H1 (cell line): Measurements from ENCODE around the gene ATG4D. TPM values are rescaled to one million over a fixed set of nuclear protein-coding genes. Genes with fewer than 3 reads are reported as not detected.

ENCODE experiments used
- CTCF ChIA-PET: fragments of 300-600 bp; sonication (Branson Sonifier 250); formaldehyde crosslinking; loops from one replicate; lab custom pipeline; 2021; ENCODE audit not compliant: partially characterized antibody; lab: Charles Lee
- POLR2A ChIA-PET: fragments of 300-600 bp; sonication (Branson Sonifier 250); formaldehyde crosslinking; loops from one replicate; lab custom pipeline; 2021; ENCODE audit warnings: inconsistent platforms; ENCODE audit not compliant: partially characterized antibody; lab: Charles Lee
- DNase-seq, 2 experiments: peaks; one replicate each; pipeline versions ENCODE4 v3.0.0 to v3.0.0-alpha.2; 2010 to 2022; ENCODE audit warnings: low spot score in 2 of 2, low read depth in 1 of 2, mixed read lengths in 1 of 2
- FAIRE-seq: peaks from 2 replicates; lab custom pipeline; 2011; peaks lifted over from hg19 to GRCh38; lab: Jason Lieb, UNC
- H2AFZ ChIP-seq: 2 replicates; pipeline ENCODE4 v1.8.1; 2012; ENCODE audit warnings: low read length, inconsistent platforms
- H2AK5ac ChIP-seq: 2 replicates; pipeline ENCODE4 v1.6.1; 2013; ENCODE audit warnings: low read depth, low read length
- H2BK120ac ChIP-seq: replicated peaks from 2 replicates; pipeline ENCODE3; 2013; ENCODE audit warnings: low read depth, low read length, inconsistent platforms
- H2BK12ac ChIP-seq: 2 replicates; pipeline ENCODE4 v1.6.1; 2013; ENCODE audit warnings: low read depth, low read length
- H2BK15ac ChIP-seq: 2 replicates; pipeline ENCODE4 v1.6.1; 2013; ENCODE audit warnings: low read length
- H2BK20ac ChIP-seq: 2 replicates; pipeline ENCODE4 v1.6.1; 2013; ENCODE audit warnings: low read length
- H2BK5ac ChIP-seq: 2 replicates; pipeline ENCODE4 v1.6.1; 2013; ENCODE audit warnings: low read depth, low read length
- H3K14ac ChIP-seq: 2 replicates; pipeline ENCODE4 v1.6.1; 2013; ENCODE audit warnings: inconsistent platforms; ENCODE audit not compliant: insufficient read length
- H3K18ac ChIP-seq: 2 replicates; pipeline ENCODE4 v1.6.1; 2013; ENCODE audit warnings: low read length; ENCODE audit errors: extremely low read depth
- H3K23ac ChIP-seq: 2 replicates; pipeline ENCODE4 v1.6.1; 2013; ENCODE audit warnings: inconsistent platforms; ENCODE audit not compliant: insufficient read length
- H3K23me2 ChIP-seq: 2 replicates; pipeline ENCODE4 v1.6.1; 2013; ENCODE audit warnings: low read depth, low read length
- H3K27ac ChIP-seq: 2 replicates; pipeline ENCODE4 v1.6.1; 2011; ENCODE audit warnings: low read depth, low read length, inconsistent platforms
- H3K27me3 ChIP-seq, 4 experiments: replicated peaks in 1 of 4; 1 replicate in 1 of 4; 2 replicates in 3 of 4; pipeline versions ENCODE4 v1.6.1 to v1.8.1; 2011 to 2013; ENCODE audit warnings: low read length in 3 of 4, mild to moderate bottlenecking in 3 of 4, inconsistent platforms in 2 of 4, mixed read lengths in 2 of 4, moderate library complexity in 1 of 4; ENCODE audit not compliant: control insufficient read depth in 3 of 4, insufficient read depth in 3 of 4; ENCODE audit errors: extremely low read depth in 1 of 4
- H3K36me3 ChIP-seq, 4 experiments: 2 replicates each; pipeline versions ENCODE4 v1.6.1 to v1.8.1; 2011 to 2013; ENCODE audit warnings: mild to moderate bottlenecking in 4 of 4, low read length in 3 of 4, moderate library complexity in 2 of 4, control low read depth in 1 of 4, inconsistent platforms in 1 of 4; ENCODE audit not compliant: insufficient read depth in 4 of 4, control insufficient read depth in 2 of 4
- H3K4ac ChIP-seq: replicated peaks from 2 replicates; pipeline ENCODE3; 2013; ENCODE audit warnings: low read length, low read depth, mixed read lengths, inconsistent platforms; ENCODE audit not compliant: insufficient read length
- H3K4me1 ChIP-seq, 4 experiments: replicated peaks in 1 of 4; 1 replicate in 1 of 4; 2 replicates in 3 of 4; pipeline versions ENCODE4 v1.6.1 to v1.8.1; 2011 to 2013; ENCODE audit warnings: low read length in 3 of 4, inconsistent platforms in 2 of 4, mixed read lengths in 1 of 4; ENCODE audit not compliant: insufficient read depth in 4 of 4, control insufficient read depth in 3 of 4
- H3K4me2 ChIP-seq, 2 experiments: 2 replicates each; pipeline versions ENCODE4 v1.6.1 to v1.8.1; 2011 to 2013; ENCODE audit warnings: low read depth in 2 of 2, low read length in 2 of 2, control low read depth in 1 of 2, inconsistent platforms in 1 of 2, mild to moderate bottlenecking in 1 of 2; ENCODE audit not compliant: insufficient read depth in 1 of 2
- H3K4me3 ChIP-seq, 4 experiments: fragments of 200-600, 300-600 bp in 1 of 4; sonication (generic), shearing (Covaris generic), sonication (Bioruptor Twin) in 1 of 4; 2 replicates each; pipeline versions ENCODE4 v1.5.1 to v1.8.1; 2011 to 2016; ENCODE audit warnings: low read length in 4 of 4, low read depth in 3 of 4, control low read depth in 2 of 4, inconsistent platforms in 2 of 4, mild to moderate bottlenecking in 2 of 4, mixed read lengths in 1 of 4, moderate library complexity in 1 of 4; ENCODE audit not compliant: insufficient read depth in 2 of 4; ENCODE audit errors: extremely low read depth in 1 of 4
- H3K56ac ChIP-seq: replicated peaks from 2 replicates; pipeline ENCODE3; 2013; ENCODE audit warnings: low read depth, mild to moderate bottlenecking, mixed read lengths, low read length, inconsistent platforms; ENCODE audit not compliant: insufficient read length
- H3K79me1 ChIP-seq: 2 replicates; pipeline ENCODE4 v1.6.1; 2013; ENCODE audit warnings: low read depth, low read length, control low read depth
- H3K79me2 ChIP-seq, 2 experiments: 2 replicates each; pipeline versions ENCODE4 v1.6.1 to v1.8.1; 2012 to 2013; ENCODE audit warnings: low read length in 2 of 2, mild to moderate bottlenecking in 2 of 2, inconsistent platforms in 1 of 2; ENCODE audit not compliant: insufficient read depth in 2 of 2, control insufficient read depth in 1 of 2
- H3K9ac ChIP-seq, 4 experiments: replicated peaks in 1 of 4; 1 replicate in 1 of 4; 2 replicates in 3 of 4; pipeline versions ENCODE4 v1.6.1 to v1.8.1; 2011 to 2013; ENCODE audit warnings: low read depth in 3 of 4, low read length in 3 of 4, control low read depth in 2 of 4, mild to moderate bottlenecking in 2 of 4, moderate library complexity in 2 of 4, inconsistent platforms in 1 of 4; ENCODE audit errors: extremely low read depth in 1 of 4
- H3K9me3 ChIP-seq, 2 experiments: 2 replicates each; pipeline versions ENCODE4 v1.6.1 to v1.8.1; 2012 to 2013; ENCODE audit warnings: mild to moderate bottlenecking in 2 of 2, moderate library complexity in 2 of 2, control low read depth in 1 of 2, inconsistent platforms in 1 of 2, low read depth in 1 of 2, low read length in 1 of 2, mixed read lengths in 1 of 2; ENCODE audit not compliant: insufficient read depth in 2 of 2
- H4K20me1 ChIP-seq, 2 experiments: replicated peaks in 1 of 2; 2 replicates each; pipeline versions ENCODE3 to v1.8.1; 2011 to 2013; ENCODE audit warnings: inconsistent platforms in 2 of 2, low read length in 2 of 2, mild to moderate bottlenecking in 1 of 2; ENCODE audit not compliant: insufficient read depth in 2 of 2, control insufficient read depth in 1 of 2
- H4K5ac ChIP-seq: 2 replicates; pipeline ENCODE4 v1.6.1; 2013; ENCODE audit warnings: low read length, low read depth, mixed read lengths, inconsistent platforms; ENCODE audit not compliant: insufficient read length
- H4K8ac ChIP-seq: 2 replicates; pipeline ENCODE4 v1.8.0; 2013; ENCODE audit warnings: mild to moderate bottlenecking, moderate library complexity, low read length, inconsistent platforms; ENCODE audit not compliant: insufficient read depth; ENCODE audit errors: extremely low read depth
- H4K91ac ChIP-seq: replicated peaks from 2 replicates; pipeline ENCODE3; 2013; ENCODE audit warnings: low read length, mixed read lengths, inconsistent platforms; ENCODE audit not compliant: insufficient read length
- RNF2 ChIP-seq: fragments of 200-900, 300-1000 bp; sonication (generic); IDR thresholded peaks from 2 replicates; pipeline ENCODE4 v1.7.1; 2016; ENCODE audit warnings: borderline replicate concordance, low read depth, mild to moderate bottlenecking, antibody characterized with exemption, low read length; ENCODE audit not compliant: poor library complexity, severe bottlenecking; ENCODE audit errors: missing control alignments
- TBP ChIP-seq: IDR thresholded peaks from 2 replicates; pipeline ENCODE4 v1.6.1; 2011; ENCODE audit warnings: low read depth, low read length, improper control_type of control experiment
- WGBS, 2 experiments: shearing (Covaris generic) in 1 of 2; methylation state at CpG; one replicate each; pipeline versions ENCODE4 v1.1.6 to v1.1.7; 2013 to 2015; ENCODE audit warnings: low lambda C conversion rate in 2 of 2, mixed read lengths in 2 of 2, inconsistent platforms in 1 of 2, low coverage in 1 of 2, missing lambda C conversion rate in 1 of 2; ENCODE audit not compliant: insufficient replicate concordance in 2 of 2, insufficient coverage in 1 of 2, insufficient read length in 1 of 2; ENCODE audit errors: extremely low coverage in 1 of 2, missing lambda C conversion rate in 1 of 2; 5-methylcytosine and 5-hydroxymethylcytosine counted together
- polyA plus RNA-seq, 7 experiments: library from polyadenylated mRNA; depleted of rRNA in 3 of 7; stranded (reverse) in 5 of 7; unstranded in 2 of 7; fragments of >200 nt in 5 of 7; fragments of 200-250 nt in 2 of 7; gene quantifications; 1 replicate in 5 of 7; 2 replicates in 1 of 7; 4 replicates in 1 of 7; pipeline versions ENCODE4 v1.2.1 to v1.2.3, GENCODE V29; 2011 to 2013; ENCODE audit warnings: missing spikeins in 2 of 7, mixed read lengths in 2 of 7
- total RNA-seq: library from RNA; stranded (reverse); fragmentation: NEBNext Ultra II Directional; extraction: Animal tissue kit (Norgen Biotek cat#: 25700); gene quantifications from 2 replicates; pipeline ENCODE4 v1.2.1, GENCODE V29; 2021

Gene ATG4D
- total and polyA plus RNA-seq, 2 of the 8 experiments (the other 6 are each of a cell fraction or from before 2014, with no cell fraction given), result 39.6 to 43.7 TPM

DNA sequence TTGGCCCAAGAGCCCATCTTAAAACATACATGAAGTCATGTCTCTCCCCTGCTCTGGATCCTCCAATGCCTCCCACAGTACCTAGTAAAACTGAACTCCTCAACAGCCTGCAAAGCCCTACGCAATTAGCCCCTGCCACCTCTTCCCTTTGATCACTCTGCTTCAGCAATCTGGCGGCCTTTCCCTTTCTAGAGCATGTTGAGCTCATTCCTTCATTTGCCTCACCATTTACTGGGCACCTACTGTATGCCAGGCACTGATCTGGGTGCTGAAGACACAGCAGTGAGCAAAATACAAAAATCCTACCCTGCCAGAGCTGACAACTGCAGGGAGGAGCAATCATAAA, 43.5 kb upstream of the ATG4D start:
- peak overlapping the region; percentile 23; the same call in 1 of the 2 replicates for H3K27ac ChIP-seq

More for the DNA sequence above, 43.5 kb upstream of the ATG4D start:
- no peak overlapping the region for H3K23ac ChIP-seq
- H3K9ac ChIP-seq, result no peak overlapping the region
- no peak overlapping the region for H2BK20ac ChIP-seq
- H2AFZ ChIP-seq, result no peak overlapping the region
- no peak overlapping the region for H2BK12ac ChIP-seq
- no peak for TF ChIP-seq RNF2
- TF ChIP-seq TBP, result 0 out of 2 replicates have a peak, but pooled peaks have one; percentile 32
- H3K79me2 ChIP-seq, result peaks cover 0 to 46% of the 10 kb centered on the region in 2 experiments; a peak in 2 of 4 replicates
- H3K4ac ChIP-seq, result peak overlapping the region; percentile 97
- peak overlapping the region; percentile 61 for H4K91ac ChIP-seq
- 41% methylated on average over 2 of the region's 2 CpGs; no CpG with 5 or more reads in 1 of the 2 experiments for WGBS, 2 experiments
- H3K4me3 ChIP-seq, result peak overlapping the region in 1 of 4 experiments; percentile 10; a peak in 1 of 8 replicates
- peak overlapping the region; percentile 20; the same call in 1 of the 2 replicates for H2AK5ac ChIP-seq
- peak overlapping the region; percentile 68; the same call in 1 of the 2 replicates for H2BK5ac ChIP-seq
- H2BK15ac ChIP-seq, result no peak overlapping the region
- H3K36me3 ChIP-seq, result peaks cover 10 to 36% (median 18%) of the 10 kb centered on the region in 4 experiments
- H4K8ac ChIP-seq, result no peak overlapping the region
- peaks cover 3 to 24% (median 13%) of the 10 kb centered on the region in 4 experiments for H3K4me1 ChIP-seq
- peak overlapping the region; percentile 63 for H4K5ac ChIP-seq
- CTCF ChIA-PET, result interaction anchor here (0.6 to 10.7 kb wide), 7 partner anchors 9 to 198 kb away, joined by 3 to 78 read pairs (median 4); no protein-coding TSS in a partner anchor
- peak overlapping the region; percentile 68 for H3K18ac ChIP-seq
- H4K20me1 ChIP-seq, result peaks cover 0 to 8% of the 10 kb centered on the region in 2 experiments
- H3K23me2 ChIP-seq, result peaks cover 10% of the 10 kb centered on the region; the same call in 1 of the 2 replicates
- peaks cover 11% of the 10 kb centered on the region for H3K79me1 ChIP-seq
- POLR2A ChIA-PET, result interaction anchor here (0.8 to 3.7 kb wide), 10 partner anchors 9 to 404 kb away, joined by 3 to 14 read pairs (median 3); no protein-coding TSS in a partner anchor
- peak overlapping the region; percentile 7 to 58 for H3K4me2 ChIP-seq
- H2BK120ac ChIP-seq, result peak overlapping the region; percentile 91
- no peak overlapping the region for H3K14ac ChIP-seq
- H3K56ac ChIP-seq, result no peak overlapping the region
- FAIRE-seq, result no peak
- DNase-seq, result no peak
- no peaks in the 10 kb centered on the region for H3K9me3 ChIP-seq
- H3K27me3 ChIP-seq, result no peaks in the 10 kb centered on the region
